H1 (cell line): ENCODE results near the gene CACNA1C. TPM values are rescaled to one million over a fixed set of nuclear protein-coding genes. Genes with fewer than 3 reads are reported as not detected.

Experiments
- CTCF ChIA-PET: fragments of 300-600 bp; sonication (Branson Sonifier 250); formaldehyde crosslinking; loops from one replicate; lab custom pipeline; 2021; ENCODE audit not compliant: partially characterized antibody; lab: Charles Lee
- POLR2A ChIA-PET: fragments of 300-600 bp; sonication (Branson Sonifier 250); formaldehyde crosslinking; loops from one replicate; lab custom pipeline; 2021; ENCODE audit warnings: inconsistent platforms; ENCODE audit not compliant: partially characterized antibody; lab: Charles Lee
- DNase-seq, 2 experiments: peaks; one replicate each; pipeline versions ENCODE4 v3.0.0 to v3.0.0-alpha.2; 2010 to 2022; ENCODE audit warnings: low spot score in 2 of 2, low read depth in 1 of 2, mixed read lengths in 1 of 2
- FAIRE-seq: peaks from 2 replicates; lab custom pipeline; 2011; peaks lifted over from hg19 to GRCh38; lab: Jason Lieb, UNC
- H2AFZ ChIP-seq: 2 replicates; pipeline ENCODE4 v1.8.1; 2012; ENCODE audit warnings: low read length, inconsistent platforms
- H2AK5ac ChIP-seq: 2 replicates; pipeline ENCODE4 v1.6.1; 2013; ENCODE audit warnings: low read depth, low read length
- H2BK120ac ChIP-seq: replicated peaks from 2 replicates; pipeline ENCODE3; 2013; ENCODE audit warnings: low read depth, low read length, inconsistent platforms
- H2BK12ac ChIP-seq: 2 replicates; pipeline ENCODE4 v1.6.1; 2013; ENCODE audit warnings: low read depth, low read length
- H2BK15ac ChIP-seq: 2 replicates; pipeline ENCODE4 v1.6.1; 2013; ENCODE audit warnings: low read length
- H2BK20ac ChIP-seq: 2 replicates; pipeline ENCODE4 v1.6.1; 2013; ENCODE audit warnings: low read length
- H2BK5ac ChIP-seq: 2 replicates; pipeline ENCODE4 v1.6.1; 2013; ENCODE audit warnings: low read depth, low read length
- H3K14ac ChIP-seq: 2 replicates; pipeline ENCODE4 v1.6.1; 2013; ENCODE audit warnings: inconsistent platforms; ENCODE audit not compliant: insufficient read length
- H3K18ac ChIP-seq: 2 replicates; pipeline ENCODE4 v1.6.1; 2013; ENCODE audit warnings: low read length; ENCODE audit errors: extremely low read depth
- H3K23ac ChIP-seq: 2 replicates; pipeline ENCODE4 v1.6.1; 2013; ENCODE audit warnings: inconsistent platforms; ENCODE audit not compliant: insufficient read length
- H3K23me2 ChIP-seq: 2 replicates; pipeline ENCODE4 v1.6.1; 2013; ENCODE audit warnings: low read depth, low read length
- H3K27ac ChIP-seq: 2 replicates; pipeline ENCODE4 v1.6.1; 2011; ENCODE audit warnings: low read depth, low read length, inconsistent platforms
- H3K27me3 ChIP-seq, 4 experiments: replicated peaks in 1 of 4; 1 replicate in 1 of 4; 2 replicates in 3 of 4; pipeline versions ENCODE4 v1.6.1 to v1.8.1; 2011 to 2013; ENCODE audit warnings: low read length in 3 of 4, mild to moderate bottlenecking in 3 of 4, inconsistent platforms in 2 of 4, mixed read lengths in 2 of 4, moderate library complexity in 1 of 4; ENCODE audit not compliant: control insufficient read depth in 3 of 4, insufficient read depth in 3 of 4; ENCODE audit errors: extremely low read depth in 1 of 4
- H3K36me3 ChIP-seq, 4 experiments: 2 replicates each; pipeline versions ENCODE4 v1.6.1 to v1.8.1; 2011 to 2013; ENCODE audit warnings: mild to moderate bottlenecking in 4 of 4, low read length in 3 of 4, moderate library complexity in 2 of 4, control low read depth in 1 of 4, inconsistent platforms in 1 of 4; ENCODE audit not compliant: insufficient read depth in 4 of 4, control insufficient read depth in 2 of 4
- H3K4ac ChIP-seq: replicated peaks from 2 replicates; pipeline ENCODE3; 2013; ENCODE audit warnings: low read length, low read depth, mixed read lengths, inconsistent platforms; ENCODE audit not compliant: insufficient read length
- H3K4me1 ChIP-seq, 4 experiments: replicated peaks in 1 of 4; 1 replicate in 1 of 4; 2 replicates in 3 of 4; pipeline versions ENCODE4 v1.6.1 to v1.8.1; 2011 to 2013; ENCODE audit warnings: low read length in 3 of 4, inconsistent platforms in 2 of 4, mixed read lengths in 1 of 4; ENCODE audit not compliant: insufficient read depth in 4 of 4, control insufficient read depth in 3 of 4
- H3K4me2 ChIP-seq, 2 experiments: 2 replicates each; pipeline versions ENCODE4 v1.6.1 to v1.8.1; 2011 to 2013; ENCODE audit warnings: low read depth in 2 of 2, low read length in 2 of 2, control low read depth in 1 of 2, inconsistent platforms in 1 of 2, mild to moderate bottlenecking in 1 of 2; ENCODE audit not compliant: insufficient read depth in 1 of 2
- H3K4me3 ChIP-seq, 4 experiments: fragments of 200-600, 300-600 bp in 1 of 4; sonication (generic), shearing (Covaris generic), sonication (Bioruptor Twin) in 1 of 4; 2 replicates each; pipeline versions ENCODE4 v1.5.1 to v1.8.1; 2011 to 2016; ENCODE audit warnings: low read length in 4 of 4, low read depth in 3 of 4, control low read depth in 2 of 4, inconsistent platforms in 2 of 4, mild to moderate bottlenecking in 2 of 4, mixed read lengths in 1 of 4, moderate library complexity in 1 of 4; ENCODE audit not compliant: insufficient read depth in 2 of 4; ENCODE audit errors: extremely low read depth in 1 of 4
- H3K56ac ChIP-seq: replicated peaks from 2 replicates; pipeline ENCODE3; 2013; ENCODE audit warnings: low read depth, mild to moderate bottlenecking, mixed read lengths, low read length, inconsistent platforms; ENCODE audit not compliant: insufficient read length
- H3K79me1 ChIP-seq: 2 replicates; pipeline ENCODE4 v1.6.1; 2013; ENCODE audit warnings: low read depth, low read length, control low read depth
- H3K79me2 ChIP-seq, 2 experiments: 2 replicates each; pipeline versions ENCODE4 v1.6.1 to v1.8.1; 2012 to 2013; ENCODE audit warnings: low read length in 2 of 2, mild to moderate bottlenecking in 2 of 2, inconsistent platforms in 1 of 2; ENCODE audit not compliant: insufficient read depth in 2 of 2, control insufficient read depth in 1 of 2
- H3K9ac ChIP-seq, 4 experiments: replicated peaks in 1 of 4; 1 replicate in 1 of 4; 2 replicates in 3 of 4; pipeline versions ENCODE4 v1.6.1 to v1.8.1; 2011 to 2013; ENCODE audit warnings: low read depth in 3 of 4, low read length in 3 of 4, control low read depth in 2 of 4, mild to moderate bottlenecking in 2 of 4, moderate library complexity in 2 of 4, inconsistent platforms in 1 of 4; ENCODE audit errors: extremely low read depth in 1 of 4
- H3K9me3 ChIP-seq, 2 experiments: 2 replicates each; pipeline versions ENCODE4 v1.6.1 to v1.8.1; 2012 to 2013; ENCODE audit warnings: mild to moderate bottlenecking in 2 of 2, moderate library complexity in 2 of 2, control low read depth in 1 of 2, inconsistent platforms in 1 of 2, low read depth in 1 of 2, low read length in 1 of 2, mixed read lengths in 1 of 2; ENCODE audit not compliant: insufficient read depth in 2 of 2
- H4K20me1 ChIP-seq, 2 experiments: replicated peaks in 1 of 2; 2 replicates each; pipeline versions ENCODE3 to v1.8.1; 2011 to 2013; ENCODE audit warnings: inconsistent platforms in 2 of 2, low read length in 2 of 2, mild to moderate bottlenecking in 1 of 2; ENCODE audit not compliant: insufficient read depth in 2 of 2, control insufficient read depth in 1 of 2
- H4K5ac ChIP-seq: 2 replicates; pipeline ENCODE4 v1.6.1; 2013; ENCODE audit warnings: low read length, low read depth, mixed read lengths, inconsistent platforms; ENCODE audit not compliant: insufficient read length
- H4K8ac ChIP-seq: 2 replicates; pipeline ENCODE4 v1.8.0; 2013; ENCODE audit warnings: mild to moderate bottlenecking, moderate library complexity, low read length, inconsistent platforms; ENCODE audit not compliant: insufficient read depth; ENCODE audit errors: extremely low read depth
- H4K91ac ChIP-seq: replicated peaks from 2 replicates; pipeline ENCODE3; 2013; ENCODE audit warnings: low read length, mixed read lengths, inconsistent platforms; ENCODE audit not compliant: insufficient read length
- BACH1 ChIP-seq: IDR thresholded peaks from 2 replicates; pipeline ENCODE4 v1.6.1; 2012; ENCODE audit warnings: low read length, improper control_type of control experiment
- CEBPB ChIP-seq: IDR thresholded peaks from 2 replicates; pipeline ENCODE4 v1.6.1; 2012; ENCODE audit warnings: low read depth, low read length
- CREB1 ChIP-seq: IDR thresholded peaks from 2 replicates; pipeline ENCODE4 v1.6.1; 2012; ENCODE audit warnings: inconsistent platforms
- EGR1 ChIP-seq: IDR thresholded peaks from 2 replicates; pipeline ENCODE4 v1.6.1; 2011; ENCODE audit warnings: low read depth, low read length, borderline replicate concordance
- JUND ChIP-seq: IDR thresholded peaks from 2 replicates; pipeline ENCODE4 v1.6.1; 2011; ENCODE audit warnings: mild to moderate bottlenecking, improper control_type of control experiment, low read length
- NRF1 ChIP-seq: IDR thresholded peaks from 2 replicates; pipeline ENCODE4 v1.6.1; 2011; ENCODE audit warnings: mild to moderate bottlenecking, low read depth, low read length, improper control_type of control experiment
- PHF8 ChIP-seq: fragments of 200-600 bp; sonication (generic); conservative IDR thresholded peaks from 2 replicates; pipeline ENCODE4 v1.7.1; 2012; ENCODE audit warnings: low read depth, mild to moderate bottlenecking, inconsistent platforms, low read length, moderate library complexity
- RBBP5 ChIP-seq: IDR thresholded peaks from 2 replicates; pipeline ENCODE4 v1.7.1; 2012; ENCODE audit warnings: low read depth, mild to moderate bottlenecking, inconsistent platforms, low read length, moderate library complexity, borderline replicate concordance
- SP4 ChIP-seq: IDR thresholded peaks from 2 replicates; pipeline ENCODE4 v1.6.1; 2012; ENCODE audit warnings: low read length, inconsistent platforms
- YY1 ChIP-seq: IDR thresholded peaks from 2 replicates; pipeline ENCODE4 v1.6.1; 2011; ENCODE audit warnings: low read depth, mild to moderate bottlenecking, low read length
- ZNF274 ChIP-seq: IDR thresholded peaks from 2 replicates; pipeline ENCODE4 v1.7.0; 2012; ENCODE audit warnings: low read length, borderline replicate concordance; ENCODE audit errors: extremely low read depth
- WGBS, 2 experiments: shearing (Covaris generic) in 1 of 2; methylation state at CpG; one replicate each; pipeline versions ENCODE4 v1.1.6 to v1.1.7; 2013 to 2015; ENCODE audit warnings: low lambda C conversion rate in 2 of 2, mixed read lengths in 2 of 2, inconsistent platforms in 1 of 2, low coverage in 1 of 2, missing lambda C conversion rate in 1 of 2; ENCODE audit not compliant: insufficient replicate concordance in 2 of 2, insufficient coverage in 1 of 2, insufficient read length in 1 of 2; ENCODE audit errors: extremely low coverage in 1 of 2, missing lambda C conversion rate in 1 of 2; 5-methylcytosine and 5-hydroxymethylcytosine counted together
- polyA plus RNA-seq, 7 experiments: library from polyadenylated mRNA; depleted of rRNA in 3 of 7; stranded (reverse) in 5 of 7; unstranded in 2 of 7; fragments of >200 nt in 5 of 7; fragments of 200-250 nt in 2 of 7; gene quantifications; 1 replicate in 5 of 7; 2 replicates in 1 of 7; 4 replicates in 1 of 7; pipeline versions ENCODE4 v1.2.1 to v1.2.3, GENCODE V29; 2011 to 2013; ENCODE audit warnings: missing spikeins in 2 of 7, mixed read lengths in 2 of 7
- total RNA-seq: library from RNA; stranded (reverse); fragmentation: NEBNext Ultra II Directional; extraction: Animal tissue kit (Norgen Biotek cat#: 25700); gene quantifications from 2 replicates; pipeline ENCODE4 v1.2.1, GENCODE V29; 2021
- TF ChIP-seq, protein P1 (sequence below): IDR thresholded peaks from 2 replicates; pipeline ENCODE4 v1.6.1; 2012; ENCODE audit warnings: inconsistent platforms
- TF ChIP-seq, protein P2 (sequence below): IDR thresholded peaks from 2 replicates; pipeline ENCODE4 v1.6.1; 2011; ENCODE audit warnings: low read length, improper control_type of control experiment

Gene CACNA1C
- total and polyA plus RNA-seq, 2 of the 8 experiments (the other 6 are each of a cell fraction or from before 2014, with no cell fraction given) = 1.3 TPM

DNA sequence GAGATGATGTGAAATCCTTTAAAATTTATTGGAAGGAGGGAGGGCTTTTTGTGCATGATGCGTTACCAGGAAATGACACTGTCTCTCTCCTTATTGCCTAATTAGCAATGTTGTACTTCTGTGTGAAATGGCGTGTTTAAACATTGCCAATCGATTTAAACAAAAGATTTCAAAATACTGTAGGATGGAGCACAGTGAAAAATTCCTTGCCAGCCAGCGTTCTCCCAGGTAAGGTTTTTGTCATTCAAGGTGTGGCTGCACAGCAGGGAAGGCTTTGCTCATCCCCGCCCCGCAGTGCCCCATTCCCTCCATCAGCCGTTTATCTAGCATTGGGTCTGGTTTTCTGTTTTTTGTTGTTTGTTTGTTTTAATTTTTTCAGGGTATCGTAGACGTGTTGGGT is 137.3 kb downstream of the CACNA1C start:
- no peak overlapping the region for H3K27ac ChIP-seq
- no peaks in the 10 kb centered on the region for H3K79me2 ChIP-seq
- H3K23ac ChIP-seq = no peak overlapping the region
- H2BK20ac ChIP-seq = no peak overlapping the region
- peak overlapping the region; percentile 99 for H4K91ac ChIP-seq
- H4K20me1 ChIP-seq = no peaks in the 10 kb centered on the region
- no peak overlapping the region for H2BK15ac ChIP-seq
- H3K27me3 ChIP-seq = no peaks in the 10 kb centered on the region
- DNase-seq = no peak
- H2AK5ac ChIP-seq = peak overlapping the region; percentile 25; the same call in 1 of the 2 replicates
- peak overlapping the region in 1 of 4 experiments; percentile 13; a peak in 2 of 8 replicates for H3K4me3 ChIP-seq
- H3K23me2 ChIP-seq = peaks cover 5% of the 10 kb centered on the region
- peak overlapping the region; percentile 45 to 66 for H3K4me2 ChIP-seq
- WGBS, 2 experiments = 24% methylated on average over 9 of the region's 9 CpGs; no CpG with 5 or more reads in 1 of the 2 experiments
- ChIA-PET CTCF (no interaction called here), POLR2A (interaction anchor here (1.1 kb wide), 1 partner anchor 8 kb away, joined by 4 read pairs; no protein-coding TSS in a partner anchor)
- peak overlapping the region; percentile 99; the same call in 1 of the 2 replicates for H2BK5ac ChIP-seq
- no peaks in the 10 kb centered on the region for H3K9me3 ChIP-seq
- no peaks in the 10 kb centered on the region for H3K36me3 ChIP-seq
- H3K18ac ChIP-seq = peak overlapping the region; percentile 84; the same call in 1 of the 2 replicates
- no peak overlapping the region for H4K5ac ChIP-seq
- H3K9ac ChIP-seq = no peak overlapping the region
- peak overlapping the region; percentile 5 for H3K4ac ChIP-seq
- no peak overlapping the region for H2AFZ ChIP-seq
- H3K79me1 ChIP-seq = no peaks in the 10 kb centered on the region
- H2BK12ac ChIP-seq = peak overlapping the region; percentile 95
- no peak overlapping the region for H3K14ac ChIP-seq
- H3K56ac ChIP-seq = no peak overlapping the region
- peak; percentile 85 for FAIRE-seq
- no peak overlapping the region for H4K8ac ChIP-seq
- peak overlapping the region; percentile 6 for H2BK120ac ChIP-seq
- peaks cover 11 to 36% (median 23%) of the 10 kb centered on the region in 4 experiments for H3K4me1 ChIP-seq
- TF ChIP-seq NRF1 (no peak), YY1 (0 out of 2 replicates have a peak, but pooled peaks have one; percentile 25), EGR1 (no peak), BACH1 (0 out of 2 replicates have a peak, but pooled peaks have one; percentile 16), JUND (no peak), ZNF274 (no peak), CEBPB (0 out of 2 replicates have a peak, but pooled peaks have one; percentile 5), CREB1 (no peak), PHF8 (no peak), RBBP5 (no peak), SP4 (no peak)
- TF ChIP-seq, protein P1, sequence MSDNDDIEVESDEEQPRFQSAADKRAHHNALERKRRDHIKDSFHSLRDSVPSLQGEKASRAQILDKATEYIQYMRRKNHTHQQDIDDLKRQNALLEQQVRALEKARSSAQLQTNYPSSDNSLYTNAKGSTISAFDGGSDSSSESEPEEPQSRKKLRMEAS = no peak
- TF ChIP-seq, protein P2, sequence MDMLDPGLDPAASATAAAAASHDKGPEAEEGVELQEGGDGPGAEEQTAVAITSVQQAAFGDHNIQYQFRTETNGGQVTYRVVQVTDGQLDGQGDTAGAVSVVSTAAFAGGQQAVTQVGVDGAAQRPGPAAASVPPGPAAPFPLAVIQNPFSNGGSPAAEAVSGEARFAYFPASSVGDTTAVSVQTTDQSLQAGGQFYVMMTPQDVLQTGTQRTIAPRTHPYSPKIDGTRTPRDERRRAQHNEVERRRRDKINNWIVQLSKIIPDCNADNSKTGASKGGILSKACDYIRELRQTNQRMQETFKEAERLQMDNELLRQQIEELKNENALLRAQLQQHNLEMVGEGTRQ = no peak
